Kidney (tissue), 14 donors: ENCODE data around the gene LRRC55. TPM values are rescaled to one million over a fixed set of nuclear protein-coding genes. Genes with fewer than 3 reads are reported as not detected.

ENCODE experiments used
- DNase-seq, 5 donors: peaks; one replicate each; pipeline ENCODE4 v3.0.0-alpha.2; 2013 to 2020
- FAIRE-seq: peaks from 2 replicates; lab custom pipeline; 2012; peaks lifted over from hg19 to GRCh38; lab: Jason Lieb, UNC
- H3K27ac ChIP-seq, 2 donors: one replicate each; pipeline ENCODE4 v1.7.0; 2013; ENCODE audit warnings: low read depth in 2 of 2, low read length in 2 of 2, inconsistent platforms in 1 of 2
- H3K27me3 ChIP-seq: one replicate; pipeline ENCODE4 v1.7.1; 2013; ENCODE audit warnings: low read length, inconsistent platforms; ENCODE audit not compliant: control insufficient read depth, insufficient read depth
- H3K36me3 ChIP-seq, 3 donors: one replicate each; pipeline versions ENCODE4 v1.7.0 to v1.7.1; 2013; ENCODE audit warnings: low read length in 3 of 3, control low read depth in 1 of 3, inconsistent platforms in 1 of 3; ENCODE audit not compliant: insufficient read depth in 3 of 3, control insufficient read depth in 2 of 3
- H3K4me1 ChIP-seq, 3 donors: one replicate each; pipeline versions ENCODE4 v1.7.0 to v1.7.1; 2013; ENCODE audit warnings: low read length in 3 of 3, inconsistent platforms in 1 of 3, low read depth in 1 of 3; ENCODE audit not compliant: control insufficient read depth in 2 of 3, insufficient read depth in 2 of 3
- H3K4me3 ChIP-seq, 3 donors: one replicate each; pipeline versions ENCODE4 v1.7.0 to v1.8.1; 2013; ENCODE audit warnings: low read length in 3 of 3, control low read depth in 1 of 3, inconsistent platforms in 1 of 3
- H3K9ac ChIP-seq, 3 donors: one replicate each; pipeline versions ENCODE4 v1.7.0 to v1.7.1; 2013; ENCODE audit warnings: low read length in 3 of 3, control low read depth in 1 of 3, inconsistent platforms in 1 of 3
- H3K9me3 ChIP-seq, 3 donors: one replicate each; pipeline versions ENCODE4 v1.7.0 to v1.7.1; 2013; ENCODE audit warnings: low read length in 3 of 3, control low read depth in 1 of 3, inconsistent platforms in 1 of 3; ENCODE audit not compliant: control insufficient read depth in 2 of 3, insufficient read depth in 1 of 3
- CTCF ChIP-seq: IDR thresholded peaks from 3 replicates; pipeline ENCODE4 v1.5.1; 2012; ENCODE audit warnings: mild to moderate bottlenecking, moderate library complexity, borderline replicate concordance; ENCODE audit not compliant: insufficient read depth; ENCODE audit errors: extremely low read depth
- intact Hi-C: fragments of 100-400 bp; cut with DNase I; formaldehyde crosslinking; loops from one replicate; pipeline ENCODE4 v1.11.1; 2022
- polyA plus RNA-seq: library from polyadenylated mRNA; stranded (reverse); fragments of 350-450 nt; fragmentation: Illumina TruSeq; extraction: RNeasy Lipid Tissue Mini Kit (QIAGEN cat#74804); gene quantifications from one replicate; pipeline ENCODE4 v1.2.3, GENCODE V29; 2014; ENCODE audit warnings: low read depth, low replicate concordance; ENCODE audit not compliant: insufficient read depth
- total RNA-seq: library from RNA; stranded (reverse); fragmentation: NEBNext Ultra II Directional; extraction: Animal tissue kit (Norgen Biotek cat#: 25700); gene quantifications from one replicate; pipeline ENCODE4 v1.2.1, GENCODE V29; 2021
- donor health status: control.
- donor health status: control.
- donor health status: control.
- donor health status: control.
- donor health status: control.
- donor health status: DM: yes; HTN: yes; CAD: no.
- donor health status: Normal renal cell carcinoma (clear cell type).

LRRC55 gene
- total and polyA plus RNA-seq, 2 donors from 2014 or later = 0.09 TPM; not detected in 1

- H3K27me3 ChIP-seq = no peaks in the 10 kb centered on the region
- no peak overlapping the region for H3K27ac ChIP-seq
- H3K4me1 ChIP-seq = no peaks in the 10 kb centered on the region
- no peak overlapping the region for H3K4me3 ChIP-seq
- H3K9me3 ChIP-seq = no peaks in the 10 kb centered on the region
- intact Hi-C loops = no loop called here
- DNase-seq = no peak
- H3K9ac ChIP-seq = no peak overlapping the region
- no peak for FAIRE-seq
- TF ChIP-seq CTCF = no peak
- no peaks in the 10 kb centered on the region for H3K36me3 ChIP-seq
Observed at GRCh38 chr11:57144075-57144474, 37.7 kb upstream of the LRRC55 start.

- Histone ChIP-seq H3K4me3 (no peak overlapping the region), H3K27me3 (no peaks in the 10 kb centered on the region), H3K36me3 (no peaks in the 10 kb centered on the region), H3K9ac (no peak overlapping the region), H3K4me1 (no peaks in the 10 kb centered on the region), H3K9me3 (no peaks in the 10 kb centered on the region), H3K27ac (no peak overlapping the region)
- intact Hi-C loops = no loop called here
- no peak for TF ChIP-seq CTCF
- no peak for FAIRE-seq
- peak in 1 of 5 donors; percentile 13 for DNase-seq
Observed at GRCh38 chr11:57144531-57145320, 37.0 kb upstream of the LRRC55 start.

- Histone ChIP-seq H3K4me3 (no peak overlapping the region), H3K27ac (no peak overlapping the region), H3K9me3 (no peaks in the 10 kb centered on the region), H3K27me3 (no peaks in the 10 kb centered on the region), H3K9ac (no peak overlapping the region), H3K4me1 (no peaks in the 10 kb centered on the region), H3K36me3 (no peaks in the 10 kb centered on the region)
- intact Hi-C loops = no loop called here
- FAIRE-seq (no peak), DNase-seq (no peak)
- no peak for TF ChIP-seq CTCF
Observed at GRCh38 chr11:57146301-57146700, 35.5 kb upstream of the LRRC55 start.
